Measurements from ENCODE around the gene SHC3. TPM values are rescaled to one million over a fixed set of nuclear protein-coding genes. Genes with fewer than 3 reads are reported as not detected.

SHC3 gene
- polyA plus RNA-seq, 12 donors, result 0.52 to 1.4 (median 0.81) TPM; not detected in 1

- DNase-seq, result no peak
Observed at GRCh38 chr9:89187541-89187940, 8.9 kb upstream of the SHC3 start.

GRCh38 chr9:89186960-89187359, 8.3 kb upstream of the SHC3 start:
- DNase-seq, result no peak

- no peak for DNase-seq
Observed at GRCh38 chr9:89185980-89186379, 7.4 kb upstream of the SHC3 start.

GRCh38 chr9:89183146-89183545, 4.5 kb upstream of the SHC3 start:
- DNase-seq, result no peak

GRCh38 chr9:89182369-89182768, 3.8 kb upstream of the SHC3 start:
- no peak for DNase-seq

- peak; percentile 76 for DNase-seq
Observed at GRCh38 chr9:89179895-89180734, 1.5 kb upstream of the SHC3 start.

GRCh38 chr9:89179540-89179894, 899 bp upstream of the SHC3 start:
- no peak for DNase-seq

- DNase-seq, result no peak
Observed at GRCh38 chr9:89178830-89179539, 367 bp upstream of the SHC3 start.

- no peak for DNase-seq
Observed at GRCh38 chr9:89177012-89177943, 1.3 kb downstream of the SHC3 start.

GRCh38 chr9:89175828-89176261, 2.8 kb downstream of the SHC3 start:
- DNase-seq, result no peak

GRCh38 chr9:89174291-89174690, 4.3 kb downstream of the SHC3 start:
- no peak for DNase-seq

GRCh38 chr9:89173072-89173471, 5.5 kb downstream of the SHC3 start:
- no peak for DNase-seq

GRCh38 chr9:89172398-89172797, 6.2 kb downstream of the SHC3 start:
- DNase-seq, result no peak

- no peak for DNase-seq
Observed at GRCh38 chr9:89171693-89172092, 6.9 kb downstream of the SHC3 start.

GRCh38 chr9:89171231-89171630, 7.4 kb downstream of the SHC3 start:
- DNase-seq, result no peak

- no peak for DNase-seq
Observed at GRCh38 chr9:89168901-89169813, 9.5 kb downstream of the SHC3 start.

GRCh38 chr9:89167788-89168187, 10.8 kb downstream of the SHC3 start:
- DNase-seq, result no peak

GRCh38 chr9:89166852-89167251, 11.8 kb downstream of the SHC3 start:
- no peak for DNase-seq

- no peak for DNase-seq
Observed at GRCh38 chr9:89165880-89166279, 12.7 kb downstream of the SHC3 start.

- no peak for DNase-seq
Observed at GRCh38 chr9:89165341-89165740, 13.3 kb downstream of the SHC3 start.

GRCh38 chr9:89161221-89161620, 17.4 kb downstream of the SHC3 start:
- DNase-seq, result no peak
